ENCODE data around the gene YIPF7.

Gene YIPF7

DNA sequence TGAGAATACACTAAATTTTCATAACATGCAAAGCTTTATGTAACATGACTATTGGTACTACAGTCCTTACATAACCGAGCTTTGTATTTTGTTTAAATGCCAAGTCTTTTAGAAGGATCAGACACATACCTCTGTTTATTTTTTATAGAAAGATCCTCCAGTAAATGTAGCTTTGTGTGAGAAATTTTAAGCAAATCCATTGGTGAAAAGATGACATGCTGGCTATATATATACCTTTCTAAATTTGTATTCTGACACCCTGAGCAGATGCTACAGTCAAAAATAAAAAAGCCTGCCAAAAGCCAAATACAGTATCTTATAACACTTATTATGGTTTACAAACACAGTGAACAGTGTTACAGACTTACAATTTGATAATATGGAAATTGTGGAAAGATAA, at the start of gene YIPF7:
Gene YIPF7 (minus strand): TSS at position 201 of the 400 bp plus-strand sequence. CDS start 1,525 bp downstream, outside the sequence.
- DNase-seq, result no peak

DNA sequence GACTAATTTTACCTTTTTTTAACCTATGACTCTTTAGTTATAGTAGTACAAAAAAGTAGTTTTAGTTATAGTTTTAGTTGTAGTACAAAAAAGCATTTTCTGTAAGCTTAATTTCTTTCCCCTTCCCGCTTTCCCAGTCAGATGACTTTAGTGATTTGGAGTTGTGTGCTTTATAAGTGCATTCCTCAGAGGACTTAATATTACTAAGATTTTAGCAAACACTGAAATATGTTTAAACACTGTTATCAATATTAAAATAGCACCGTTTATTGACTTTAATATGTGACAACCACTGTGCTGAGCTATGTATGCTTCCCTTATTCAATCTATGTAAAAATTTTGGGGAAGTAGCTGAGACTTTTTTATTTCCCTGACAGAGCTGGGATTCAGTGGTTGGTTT, 49.6 kb upstream of the YIPF7 start:
- DNase-seq, result no peak

DNA sequence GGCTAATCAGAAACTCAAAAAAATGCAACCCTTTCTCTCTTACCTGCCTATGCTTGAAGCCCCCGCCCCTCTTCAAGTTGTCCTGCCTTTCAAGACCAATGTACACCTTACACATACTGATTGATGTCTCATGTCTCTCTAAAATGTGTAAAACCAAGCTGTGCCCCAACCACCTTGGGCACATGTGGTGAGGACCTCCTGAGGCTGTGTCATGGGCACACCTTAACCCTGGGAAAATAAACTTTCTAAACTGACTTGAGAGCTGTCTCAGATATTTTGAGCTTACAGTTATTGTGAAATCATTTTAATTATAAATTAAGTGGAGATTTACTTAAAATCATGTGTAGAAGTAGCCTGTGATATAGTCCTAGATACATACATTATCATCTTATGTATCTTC, 49.0 kb upstream of the YIPF7 start:
- no peak for DNase-seq

DNA sequence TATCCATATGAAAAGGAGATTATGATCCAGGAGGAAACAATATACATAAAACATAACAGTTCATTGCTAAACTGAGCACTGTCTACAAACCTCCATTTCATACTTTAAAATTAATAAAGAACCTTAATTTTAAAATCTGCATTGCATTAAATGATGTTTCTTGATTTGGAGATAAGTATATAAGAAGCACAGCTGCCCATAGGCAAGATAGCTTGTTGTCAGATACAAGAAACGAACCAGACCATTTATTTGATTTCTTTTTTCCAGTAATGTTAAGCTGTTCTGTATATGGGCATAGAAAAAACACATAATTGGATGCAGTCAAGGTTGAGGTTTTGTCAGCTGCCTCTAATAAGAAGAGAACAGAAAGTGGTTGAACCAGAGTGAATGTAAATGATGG, 33.2 kb upstream of the YIPF7 start:
- DNase-seq, result no peak

DNA sequence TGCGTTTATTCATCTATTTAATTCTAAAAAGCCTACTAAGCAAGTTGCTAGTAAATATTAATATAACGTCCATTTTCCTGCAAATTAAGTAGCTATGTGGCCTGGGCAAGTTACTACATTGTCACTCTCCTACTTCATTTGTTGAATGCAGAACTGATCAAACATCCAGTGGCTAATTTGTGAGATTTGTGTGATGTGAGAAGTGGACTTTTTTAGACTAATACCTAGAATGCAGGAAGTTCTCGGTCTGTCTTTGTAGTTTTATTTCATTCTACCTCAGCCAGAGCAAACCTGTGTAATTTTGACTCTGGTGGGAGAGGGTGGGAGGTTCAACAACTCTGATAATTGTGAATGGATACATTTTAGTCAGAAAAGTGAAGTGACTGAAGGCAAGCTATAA, 27.6 kb upstream of the YIPF7 start:
- no peak for DNase-seq

DNA sequence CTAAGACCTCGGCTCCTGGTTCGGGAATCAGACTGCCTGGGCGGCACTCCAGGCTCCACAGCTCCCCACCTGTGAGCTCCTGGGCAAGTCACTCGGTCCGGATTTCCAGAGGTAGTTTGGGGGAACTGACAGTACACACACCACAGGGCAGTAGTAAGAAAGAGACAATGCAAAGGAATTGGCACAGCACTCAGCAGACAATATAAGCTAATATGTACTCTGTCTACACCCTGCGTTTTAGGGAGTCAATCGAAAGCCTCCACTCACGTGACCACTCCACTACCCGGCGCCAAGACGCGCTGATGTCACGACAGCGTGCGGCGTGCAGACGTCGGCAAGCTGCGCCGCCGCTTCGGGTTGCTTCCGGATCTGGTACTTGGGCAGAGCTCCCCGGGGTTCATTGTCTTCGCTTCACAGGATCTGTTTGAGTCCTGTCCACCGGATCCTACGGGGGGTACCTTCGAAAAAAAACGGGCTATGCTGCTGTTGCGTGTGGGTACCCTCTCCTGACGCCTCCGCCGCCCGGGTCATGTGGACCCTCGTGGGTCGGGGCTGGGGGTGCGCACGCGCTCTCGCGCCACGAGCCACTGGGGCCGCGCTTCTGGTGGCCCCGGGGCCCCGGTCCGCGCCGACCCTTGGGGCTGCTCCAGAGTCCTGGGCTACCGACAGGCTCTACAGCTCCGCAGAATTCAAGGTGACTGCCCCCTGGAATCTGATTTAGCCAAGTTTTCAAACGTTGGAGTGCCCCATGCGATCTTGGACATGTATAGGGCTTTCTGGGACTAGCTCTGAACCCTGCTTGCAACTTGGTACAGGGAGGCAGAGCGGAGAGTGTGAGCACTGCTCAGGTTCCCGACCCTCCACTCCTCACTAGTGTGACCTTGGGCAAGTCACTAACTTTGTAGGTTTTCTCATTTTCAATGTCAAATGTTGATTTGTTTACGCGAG, 26.9 kb upstream of the YIPF7 start, which contains the start of gene GUF1:
Gene GUF1 (plus strand): TSS at position 327 of the 948 bp plus-strand sequence. CDS start 203 bp downstream, at position 530.
- DNase-seq, result peak; percentile 93 to 94 (median 93)

DNA sequence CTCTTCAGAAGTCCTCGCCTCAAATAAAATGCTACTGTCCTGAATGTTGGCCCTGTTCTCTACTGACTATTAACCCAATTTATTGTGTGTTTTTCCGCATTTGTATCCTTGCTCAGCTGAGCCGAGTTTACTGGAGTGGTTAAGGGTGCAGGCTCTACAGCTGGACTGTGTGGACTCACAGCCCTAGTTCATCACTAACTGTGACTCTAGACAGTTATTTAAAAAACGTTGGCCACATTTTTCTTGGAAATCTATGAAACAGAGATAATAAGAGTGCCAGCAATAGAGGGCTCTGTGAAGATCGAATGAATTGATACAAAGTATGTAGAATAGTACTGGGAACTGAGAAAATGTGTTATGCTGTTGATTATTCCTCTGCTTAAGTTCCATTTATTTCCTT, 23.9 kb upstream of the YIPF7 start:
- DNase-seq, result no peak

DNA sequence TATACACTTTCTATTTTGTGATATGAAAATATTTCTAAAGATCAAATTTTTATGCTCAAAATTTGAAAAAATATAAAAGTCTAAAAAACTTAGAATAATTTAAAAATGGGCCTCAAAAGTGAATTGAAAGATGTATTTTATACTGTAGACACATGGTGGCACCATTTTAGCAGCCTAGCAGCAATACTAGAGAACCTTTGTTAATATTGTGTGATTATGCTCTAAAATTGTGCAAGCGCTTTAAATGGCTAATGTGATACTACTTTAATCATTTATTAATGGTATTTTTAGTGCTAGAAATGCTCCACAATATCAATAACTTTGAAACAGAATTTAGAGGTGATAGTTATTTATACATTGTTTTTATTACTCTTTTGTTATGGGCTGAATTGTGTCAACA, 23.0 kb upstream of the YIPF7 start:
- DNase-seq, result peak in 1 of 3 experiments; percentile 18

DNA sequence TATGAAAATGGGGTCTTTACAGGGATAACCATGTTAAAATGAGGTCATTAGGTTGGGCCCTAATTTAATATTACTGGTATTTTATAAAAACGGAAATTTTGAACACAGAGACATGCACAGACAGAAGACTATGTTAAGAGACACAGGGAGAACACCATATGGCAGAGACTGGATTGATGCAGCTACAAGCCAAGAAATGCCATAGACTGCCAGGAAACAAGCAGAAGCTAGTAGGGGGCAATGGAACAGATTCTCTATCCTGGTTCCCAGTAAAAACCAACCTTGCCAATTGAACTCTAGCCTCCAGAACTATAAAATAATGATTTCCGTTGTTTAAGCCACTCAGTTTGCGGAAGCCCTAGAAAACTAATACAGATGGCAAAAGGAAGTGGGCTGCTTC, 20.2 kb upstream of the YIPF7 start:
- no peak for DNase-seq

DNA sequence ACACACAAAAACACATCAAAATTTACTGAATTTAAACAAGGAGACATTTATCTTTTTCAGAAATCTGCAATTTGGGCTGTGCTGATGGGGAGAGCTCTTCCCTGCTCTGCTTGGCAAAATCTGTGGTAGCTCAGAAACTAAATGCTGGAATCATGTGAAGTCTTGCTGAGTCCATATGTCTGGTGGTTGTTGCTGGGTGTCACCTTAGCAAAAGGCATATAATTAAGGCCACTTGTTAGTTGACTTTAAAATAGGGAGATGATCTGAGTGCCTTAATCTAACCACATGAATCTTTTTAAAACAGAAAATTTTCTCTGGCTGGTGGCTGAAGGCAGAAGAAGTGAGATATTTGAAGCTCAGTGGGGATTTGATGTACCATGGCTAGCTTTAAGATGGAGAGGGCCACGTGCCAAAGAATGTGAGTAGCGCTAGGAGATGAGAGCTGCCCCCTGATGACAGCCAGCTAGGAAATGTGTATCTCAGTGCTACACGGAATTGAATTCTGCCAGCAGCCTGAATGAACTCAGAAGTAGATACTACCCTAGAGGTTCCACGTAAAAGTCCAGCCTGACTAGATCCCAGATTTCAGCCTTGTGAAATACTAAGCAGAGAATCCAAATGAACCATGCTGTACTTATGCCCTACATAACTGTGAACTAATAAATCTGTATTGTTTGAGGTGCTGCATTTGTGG, 19.2 kb upstream of the YIPF7 start:
- DNase-seq, result peak in 1 of 3 experiments; percentile 4

DNA sequence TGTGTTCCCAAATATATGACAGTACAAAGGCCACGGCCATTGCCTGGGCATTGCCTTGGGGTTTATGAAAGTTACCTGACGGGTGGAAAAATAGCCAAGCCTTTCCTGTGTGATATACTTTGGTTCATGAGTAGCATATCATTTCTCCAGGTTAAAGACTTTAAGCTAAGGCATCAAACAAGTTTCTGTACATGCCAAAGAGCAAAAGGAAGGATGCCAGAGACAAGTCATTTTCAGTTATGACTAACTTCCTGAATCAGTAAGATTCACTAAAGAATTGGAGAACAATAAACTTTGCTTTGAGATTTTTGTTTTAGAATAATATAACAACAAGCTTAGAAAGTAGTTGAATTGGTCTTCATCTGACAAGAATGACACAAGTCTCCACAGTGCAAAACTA, 17.1 kb upstream of the YIPF7 start:
- no peak for DNase-seq

DNA sequence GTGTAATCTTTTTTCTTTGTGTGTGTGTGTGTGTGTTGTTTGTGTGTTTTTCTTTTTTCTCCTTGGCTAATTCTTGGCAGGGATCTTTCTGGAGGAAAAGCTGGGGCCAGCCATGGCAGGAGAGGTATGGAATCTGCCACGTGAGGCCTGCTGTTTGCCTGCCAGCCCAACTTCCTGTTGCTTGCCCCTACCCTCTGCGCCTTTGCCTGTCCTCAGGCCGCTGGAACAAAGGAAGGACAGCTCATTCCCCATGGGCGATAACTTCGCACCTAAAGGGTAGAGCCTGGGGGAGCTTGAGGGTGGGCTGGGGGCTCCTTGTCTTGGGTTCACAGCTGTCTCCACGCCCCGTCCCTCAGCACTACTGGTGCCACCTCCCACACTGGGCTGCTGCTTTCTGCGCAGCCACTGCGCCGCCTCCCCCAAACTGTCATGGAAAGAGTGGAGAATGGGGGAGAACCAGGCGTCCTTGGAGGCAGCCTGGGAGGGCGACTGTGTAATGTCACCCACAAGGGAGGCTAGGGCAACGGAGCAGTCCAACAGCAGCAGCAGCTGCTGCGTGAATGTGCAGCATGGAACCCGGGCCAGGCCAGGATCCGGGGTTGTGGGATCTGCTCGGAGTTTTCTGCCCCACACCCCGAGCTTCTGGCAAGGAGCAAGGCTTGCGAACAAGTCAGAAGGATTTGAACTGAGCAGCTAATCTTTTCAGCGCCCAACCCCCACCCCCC, 12.3 kb upstream of the YIPF7 start:
- DNase-seq, result no peak

DNA sequence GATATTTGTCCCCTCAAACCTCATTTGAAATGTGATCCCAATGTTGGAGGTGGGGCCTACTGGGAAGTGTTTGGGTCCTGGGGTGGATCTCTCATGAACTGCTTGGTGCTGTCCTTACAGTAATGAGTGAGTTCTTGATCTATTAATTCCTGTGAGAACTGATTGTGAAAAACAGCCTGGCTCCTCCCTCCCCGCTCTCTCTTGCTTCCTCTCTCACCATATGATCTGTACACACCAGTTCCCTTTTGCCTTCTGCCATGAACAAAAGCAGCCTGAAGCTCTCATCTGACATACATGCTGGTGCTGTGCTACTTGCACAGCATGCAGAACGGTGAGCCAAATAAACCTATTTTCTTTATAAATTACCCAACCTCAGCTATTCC, 11.2 kb upstream of the YIPF7 start:
- DNase-seq, result no peak

DNA sequence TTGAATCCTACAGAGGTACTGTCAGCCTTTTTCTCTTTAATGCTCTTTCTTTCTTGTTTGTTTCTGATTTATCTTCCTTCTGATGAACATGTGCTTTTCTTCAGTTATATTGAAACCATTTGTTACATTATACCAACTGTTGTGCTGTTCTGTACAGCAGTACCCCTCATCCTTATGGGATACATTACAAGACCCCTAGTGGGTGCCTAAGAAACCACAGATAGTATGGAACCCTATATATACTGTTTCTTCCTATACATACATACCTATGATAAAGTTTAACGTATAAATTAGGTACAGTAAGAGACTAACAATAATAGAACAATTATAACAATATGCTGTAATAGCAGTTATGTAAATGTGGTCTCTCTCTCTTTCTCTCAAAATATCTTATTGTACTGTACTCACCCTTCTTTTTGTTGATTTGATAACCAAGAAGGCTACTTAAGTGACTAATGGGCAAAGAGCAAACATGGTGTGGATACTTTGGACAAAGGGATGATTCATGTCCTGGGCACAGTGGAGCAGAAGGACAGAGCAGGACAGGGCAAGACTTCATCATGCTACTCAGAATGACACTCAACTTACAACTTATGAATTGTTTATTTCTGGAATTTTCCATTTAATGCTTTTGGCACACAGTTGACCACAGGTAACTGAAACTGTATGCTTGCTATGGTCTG, 10.7 kb upstream of the YIPF7 start:
- DNase-seq, result no peak

DNA sequence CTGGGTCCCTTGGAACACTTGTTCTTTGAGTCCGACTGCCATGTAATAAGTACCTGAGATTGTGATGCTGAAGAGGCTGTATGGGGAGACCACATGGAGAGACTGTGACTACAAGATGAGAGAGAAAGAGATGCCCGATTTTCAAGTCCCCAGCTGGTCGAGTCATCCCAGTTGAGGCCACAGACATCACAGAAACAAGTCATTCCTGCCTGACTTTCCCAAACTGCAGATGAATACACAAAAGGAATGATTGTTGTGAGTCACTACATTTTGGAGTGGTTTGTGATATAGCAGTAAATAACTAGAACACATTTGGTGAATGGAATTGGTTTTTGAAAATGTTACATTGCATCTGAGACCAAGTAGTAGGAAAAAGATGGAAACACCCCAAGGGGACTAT, 9.0 kb upstream of the YIPF7 start:
- no peak for DNase-seq

DNA sequence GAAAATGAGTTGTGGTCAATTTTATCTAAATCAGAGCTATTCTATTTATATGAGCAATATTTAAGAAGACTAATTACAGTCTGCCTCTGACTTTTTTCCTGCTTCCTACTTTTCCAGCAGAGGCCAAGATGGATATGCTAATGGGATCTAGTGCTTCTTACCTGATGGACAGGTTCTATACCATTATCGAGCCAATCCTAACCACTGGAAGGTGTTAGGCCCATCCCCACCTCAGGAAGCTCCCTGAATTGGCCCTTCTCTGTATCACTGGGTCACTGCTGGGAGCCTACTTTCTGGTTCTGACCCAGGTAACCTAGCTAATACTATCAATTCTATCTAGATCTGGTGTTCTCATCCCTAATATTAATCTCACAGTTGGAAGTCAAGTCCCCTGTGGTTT, 577 bp upstream of the YIPF7 start:
- DNase-seq, result no peak

DNA sequence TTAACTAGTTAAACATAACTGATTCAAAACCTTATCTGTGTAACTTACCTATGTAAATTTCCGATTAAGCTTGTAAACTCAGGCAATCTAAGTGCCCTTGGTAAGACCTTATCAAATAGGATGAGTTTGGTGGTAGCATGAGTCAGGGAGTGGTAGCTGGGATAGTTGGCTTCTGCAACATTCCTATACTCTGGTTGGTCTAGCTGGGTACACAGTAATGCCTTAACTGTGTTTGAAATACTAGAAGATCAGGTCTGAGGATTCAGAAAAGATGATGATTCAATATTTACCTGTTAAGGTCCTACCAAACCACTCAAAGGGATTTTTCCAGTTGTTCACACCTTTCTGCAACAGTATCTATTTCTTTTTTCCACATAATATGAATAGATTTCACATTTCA, 5.3 kb downstream of the YIPF7 start:
- no peak for DNase-seq

DNA sequence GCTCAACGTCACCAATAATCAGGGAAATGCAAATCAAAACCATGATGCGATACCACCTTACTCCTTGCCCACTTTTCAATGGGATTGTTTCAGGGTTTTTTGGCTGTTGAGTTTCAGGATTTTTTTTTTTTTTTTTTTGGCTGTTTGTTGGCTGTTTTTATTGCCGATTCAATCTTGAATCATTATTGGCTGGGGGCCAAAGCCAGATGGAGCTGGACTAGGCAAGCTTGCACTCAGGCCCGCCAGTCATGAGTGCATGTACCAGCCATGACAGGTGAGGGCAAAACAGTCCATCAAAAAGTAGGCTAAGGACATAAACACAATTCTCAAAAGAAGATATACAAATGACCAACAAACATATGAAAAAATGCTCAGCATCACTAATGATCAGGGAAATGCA, 13.3 kb downstream of the YIPF7 start:
- DNase-seq, result no peak

DNA sequence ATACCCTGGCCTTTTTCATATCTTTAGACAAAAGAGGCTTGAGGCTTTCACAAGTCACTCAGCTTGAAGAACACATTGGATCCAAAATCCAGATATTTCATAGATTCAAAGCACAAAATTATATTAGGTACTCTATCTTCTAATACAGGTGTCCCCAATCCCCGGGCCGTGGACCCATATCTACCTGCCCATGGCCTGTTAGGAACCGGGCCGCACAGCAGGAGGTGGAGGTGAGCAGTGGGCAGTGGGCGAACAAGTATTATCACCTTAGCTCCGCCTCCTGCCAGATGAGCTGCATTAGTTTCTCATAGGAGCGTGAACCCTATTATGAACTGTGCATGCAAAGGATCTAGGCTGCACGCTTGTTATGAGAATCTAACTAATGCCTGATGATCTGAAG, 18.7 kb downstream of the YIPF7 start:
- no peak for DNase-seq

DNA sequence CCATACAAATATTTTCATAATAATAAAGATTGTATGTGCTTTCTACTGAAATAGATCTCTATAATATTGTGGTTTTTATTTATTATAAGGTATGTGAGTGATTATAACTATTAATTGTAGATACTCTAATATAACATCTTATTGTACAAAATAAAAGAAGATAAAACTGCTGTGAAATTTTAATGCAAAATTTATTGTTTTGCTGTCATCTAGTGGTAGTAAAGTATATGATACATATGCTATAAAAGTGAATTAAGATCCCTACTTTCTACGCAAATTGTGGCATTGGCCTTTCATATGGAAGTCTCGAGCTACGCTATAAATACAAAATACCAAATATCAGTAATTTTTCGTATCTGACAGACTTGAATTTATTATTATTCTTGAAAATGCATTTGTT, 19.3 kb downstream of the YIPF7 start:
- no peak for DNase-seq

DNA sequence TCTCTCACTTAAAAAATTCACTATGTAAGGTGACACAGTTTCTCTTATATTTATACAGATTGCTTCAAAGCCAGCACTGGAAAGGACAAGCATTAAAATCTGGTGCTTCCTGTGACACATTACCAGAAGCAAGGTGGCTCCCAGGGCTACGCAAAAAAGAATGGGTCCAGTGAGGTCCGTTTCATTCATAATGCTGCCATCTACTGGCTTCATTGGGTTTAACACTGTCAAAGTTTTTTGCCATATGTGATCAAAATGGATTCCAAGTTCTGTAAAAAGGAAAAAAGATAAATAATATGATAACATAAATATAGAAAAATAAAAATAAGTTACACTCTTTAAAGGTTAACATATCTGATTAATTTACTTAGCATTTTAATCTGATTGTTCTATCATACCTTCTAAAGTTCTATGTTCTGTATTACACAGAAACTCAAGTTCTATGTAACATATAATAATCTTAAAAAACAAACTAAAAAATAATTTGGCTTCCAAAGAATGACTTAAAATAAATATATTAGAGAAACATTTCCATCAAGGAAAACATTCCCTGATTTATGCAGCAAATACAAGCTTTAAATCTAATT, 22.1 kb downstream of the YIPF7 start:
- peak; percentile 53 to 87 (median 54) for DNase-seq

DNA sequence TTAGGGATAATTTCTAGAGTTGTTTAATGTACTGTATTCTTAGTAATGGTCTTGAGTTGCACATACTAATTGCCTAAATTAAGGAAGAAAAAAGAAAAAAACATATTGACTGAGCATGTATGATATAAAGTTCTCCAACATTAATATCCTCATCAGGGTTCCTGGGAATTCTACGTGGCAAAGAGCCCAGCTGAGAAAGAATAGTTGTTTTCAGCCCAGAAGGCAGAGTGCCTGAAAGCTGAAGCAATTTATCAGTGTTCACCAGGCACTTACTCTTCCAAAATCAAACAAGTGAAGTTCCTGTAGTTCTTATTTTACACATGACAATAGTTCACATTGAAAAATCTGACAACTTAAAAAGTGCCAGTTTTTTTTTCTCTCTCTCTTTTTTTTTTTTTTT, 27.7 kb downstream of the YIPF7 start:
- no peak for DNase-seq

Data from NCI-H1417 (cell line).